Measurements from ENCODE around the gene C3orf22.

C3orf22 gene

DNA sequence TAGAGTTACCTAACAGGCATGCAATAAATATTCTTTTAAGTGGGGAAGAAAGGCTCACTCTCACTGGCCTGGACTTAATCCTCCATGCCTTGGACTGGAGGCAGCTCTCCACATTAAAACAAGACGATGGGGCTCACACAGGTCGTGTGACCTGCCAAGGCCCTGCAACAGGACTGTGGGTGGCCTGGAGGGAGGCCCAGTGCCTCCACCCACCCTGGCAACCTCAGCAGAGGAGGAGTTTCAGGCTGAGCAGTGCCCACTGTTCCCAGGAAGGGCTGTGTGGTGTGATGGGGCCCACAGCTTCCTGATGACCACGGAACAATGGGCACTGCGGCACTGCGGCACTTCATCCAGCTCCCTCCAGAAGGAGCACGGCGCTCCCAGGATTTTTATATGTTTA lies 46.7 kb downstream of the C3orf22 start:
- DNase-seq: peak; percentile 46

DNA sequence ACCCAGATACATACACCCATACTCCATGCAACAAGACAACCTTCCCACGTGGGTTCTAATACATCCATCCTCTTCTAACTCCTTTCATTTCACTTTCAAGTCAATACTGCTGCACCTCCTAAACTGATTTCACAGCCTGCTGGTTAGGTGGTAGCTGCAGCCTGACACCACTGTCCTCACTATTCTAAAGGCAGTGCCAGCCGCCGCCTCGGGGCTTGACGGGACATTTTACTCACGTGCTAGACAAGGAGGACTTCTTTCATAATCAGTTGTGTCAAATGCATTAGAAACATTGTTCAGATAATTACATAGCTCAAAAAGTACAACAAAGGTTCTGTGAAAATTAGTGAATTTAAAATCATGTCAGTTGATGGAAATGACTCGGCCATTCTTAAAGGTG lies 47.4 kb downstream of the C3orf22 start:
- no peak for DNase-seq

DNA sequence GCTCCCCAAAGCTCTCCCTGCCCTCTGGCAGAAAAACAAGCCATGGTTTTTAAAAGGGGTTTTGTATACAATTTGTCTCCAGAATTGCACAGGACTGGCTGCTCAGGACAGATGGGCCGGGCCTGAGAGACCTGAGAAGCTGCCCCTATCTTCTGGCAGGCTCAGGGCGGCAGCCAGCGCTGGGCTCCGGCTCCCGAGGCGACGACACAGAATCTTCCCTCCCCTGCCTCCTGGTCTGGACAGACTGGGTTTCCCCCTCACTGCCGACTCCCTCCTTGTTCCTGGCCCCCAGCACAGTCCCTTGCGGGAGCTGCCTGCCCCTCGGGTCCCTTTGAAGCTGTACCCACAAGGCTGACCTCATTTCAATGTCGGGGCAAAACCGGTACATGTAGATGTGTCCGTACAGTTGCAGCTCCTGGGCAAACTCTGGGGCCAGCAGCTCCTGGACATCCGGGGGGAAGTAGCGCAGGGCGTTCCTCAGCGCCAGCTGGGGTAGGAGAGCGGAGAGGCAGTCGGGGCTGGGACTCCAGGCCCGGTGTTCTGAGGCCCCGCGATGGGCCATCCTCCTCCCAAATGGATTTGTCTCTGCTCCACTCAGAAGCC lies 48.3 kb downstream of the C3orf22 start:
- peak; percentile 24 for DNase-seq

DNA sequence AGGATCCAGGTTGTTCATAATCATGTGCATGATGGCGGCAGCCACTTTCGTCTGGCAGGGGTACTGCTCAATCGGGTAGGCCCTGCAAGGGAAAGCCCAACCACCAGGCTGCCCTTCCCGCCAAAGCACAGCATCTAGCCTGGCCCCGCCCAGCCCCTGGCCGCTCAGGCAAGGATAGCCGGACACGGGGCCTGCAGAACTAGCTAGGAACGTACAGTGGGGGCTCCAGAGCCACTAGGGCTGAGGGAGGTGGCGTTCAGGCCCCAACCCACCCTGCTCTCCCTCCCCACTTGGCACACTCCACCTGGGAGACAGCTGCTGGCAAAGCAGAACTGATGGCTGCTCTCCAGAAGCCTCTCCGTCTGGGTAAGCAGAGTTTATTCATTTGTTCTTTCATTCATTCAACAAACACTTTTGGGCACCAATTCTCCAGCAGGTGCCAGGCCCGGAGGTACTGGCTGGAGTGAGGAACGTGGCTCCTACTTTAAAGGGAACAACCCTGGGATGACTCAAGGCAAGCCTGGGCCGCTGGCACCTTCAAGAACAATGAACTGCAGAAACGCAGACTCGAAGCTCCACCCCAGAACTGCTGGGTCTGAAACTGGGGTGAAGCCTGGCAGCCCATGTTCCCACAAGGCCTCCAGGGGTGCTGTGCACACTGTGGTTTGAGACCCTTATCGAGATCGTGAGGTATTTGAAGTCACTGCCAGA lies 49.0 kb downstream of the C3orf22 start:
- peak; percentile 24 for DNase-seq

DNA sequence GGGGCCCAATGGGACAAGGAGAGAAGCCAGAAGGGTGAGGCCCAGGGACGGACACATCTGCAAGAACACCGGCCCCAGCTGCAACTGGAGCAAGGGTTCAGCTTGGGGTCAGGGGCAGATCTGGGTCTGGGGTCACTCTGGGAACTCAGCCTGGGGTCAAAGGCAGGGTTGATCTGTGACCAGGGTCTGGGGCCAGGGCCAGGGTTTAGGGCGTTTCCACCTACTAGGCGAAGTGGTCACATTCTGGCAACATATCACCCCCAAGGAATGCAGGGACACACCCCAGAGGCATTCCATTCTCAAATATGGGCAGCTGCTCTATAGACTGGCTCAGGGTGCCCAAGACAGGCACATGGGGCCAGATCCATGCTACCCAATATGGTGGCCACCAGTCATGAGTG lies 50.2 kb downstream of the C3orf22 start:
- peak; percentile 24 for DNase-seq

DNA sequence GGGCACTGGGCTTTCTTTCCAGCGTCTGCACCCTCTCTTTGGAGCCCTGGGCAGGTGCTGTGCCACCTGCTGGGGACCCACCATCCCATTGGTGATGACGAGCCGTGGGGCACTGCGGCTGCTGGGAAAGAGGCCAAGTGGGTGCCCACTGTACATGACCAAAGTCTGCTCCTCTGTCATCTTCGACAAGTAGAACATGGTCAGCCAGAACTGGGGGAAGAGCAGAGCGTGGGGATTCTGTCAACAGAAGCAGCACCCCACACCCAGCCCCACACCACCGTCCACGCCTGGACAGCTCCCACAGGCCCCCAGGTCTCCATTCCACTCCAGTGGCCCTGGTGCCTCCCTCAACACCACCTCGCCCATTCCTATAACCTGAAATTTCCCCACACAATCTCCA lies 50.8 kb downstream of the C3orf22 start:
- DNase-seq: no peak

DNA sequence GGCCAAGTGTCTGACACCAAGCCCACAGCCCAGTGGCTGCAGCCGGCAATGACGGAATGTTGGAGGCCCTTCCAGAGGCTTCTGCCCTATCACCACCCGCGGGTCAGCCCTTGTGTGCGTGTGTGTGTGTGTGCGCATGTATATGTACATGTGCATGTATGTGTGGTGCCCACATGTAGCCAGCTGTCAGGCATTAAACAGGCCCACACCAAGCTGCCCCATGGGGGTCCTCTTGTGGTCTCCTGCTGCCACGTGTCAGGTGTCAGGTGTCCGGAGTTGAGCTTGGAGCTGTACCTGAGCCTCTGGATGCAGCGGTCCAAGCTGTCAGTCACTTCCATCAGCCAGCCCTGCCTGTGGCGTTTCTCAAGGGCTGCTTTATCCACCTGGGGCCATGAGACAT lies 55.0 kb downstream of the C3orf22 start:
- DNase-seq: no peak

DNA sequence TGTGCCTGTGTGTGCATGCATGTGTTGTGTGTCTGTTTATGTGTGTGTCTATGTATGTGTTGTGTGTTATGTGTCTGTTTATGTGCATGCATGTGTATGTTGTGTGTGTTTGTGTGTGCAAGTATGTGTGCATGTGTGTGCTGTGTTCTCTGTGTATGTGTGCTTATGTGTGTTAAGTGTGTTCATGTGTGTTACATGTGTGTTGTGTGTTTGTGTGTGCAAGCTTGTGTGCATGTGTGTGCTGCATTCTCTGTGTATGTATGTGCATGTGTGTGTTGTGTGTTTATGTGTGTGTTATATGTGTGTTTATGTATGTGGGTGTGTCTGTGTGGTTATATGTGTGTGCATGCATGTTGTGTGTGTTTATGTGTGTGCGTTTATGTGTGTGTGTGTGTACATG lies 56.1 kb downstream of the C3orf22 start:
- no peak for DNase-seq

DNA sequence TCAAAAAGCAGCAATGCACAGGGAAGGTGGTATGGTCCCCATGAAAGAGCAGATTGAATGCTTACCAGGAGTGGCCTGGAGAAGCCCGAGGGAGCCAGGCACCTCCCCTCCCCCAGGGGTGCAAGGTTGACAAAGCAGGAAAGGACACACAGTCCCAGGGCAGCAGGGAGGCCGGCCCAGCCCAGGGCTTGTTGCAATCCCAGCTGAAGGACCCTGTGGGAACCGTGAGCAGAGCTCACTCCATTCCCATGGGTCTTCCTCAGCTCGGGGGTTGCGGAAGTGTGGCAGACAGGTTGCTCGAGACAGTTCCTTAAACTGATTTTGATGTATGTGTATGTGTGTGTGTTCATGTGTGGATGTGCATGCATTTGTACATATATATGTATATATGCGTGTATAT lies 57.0 kb downstream of the C3orf22 start:
- DNase-seq: no peak

DNA sequence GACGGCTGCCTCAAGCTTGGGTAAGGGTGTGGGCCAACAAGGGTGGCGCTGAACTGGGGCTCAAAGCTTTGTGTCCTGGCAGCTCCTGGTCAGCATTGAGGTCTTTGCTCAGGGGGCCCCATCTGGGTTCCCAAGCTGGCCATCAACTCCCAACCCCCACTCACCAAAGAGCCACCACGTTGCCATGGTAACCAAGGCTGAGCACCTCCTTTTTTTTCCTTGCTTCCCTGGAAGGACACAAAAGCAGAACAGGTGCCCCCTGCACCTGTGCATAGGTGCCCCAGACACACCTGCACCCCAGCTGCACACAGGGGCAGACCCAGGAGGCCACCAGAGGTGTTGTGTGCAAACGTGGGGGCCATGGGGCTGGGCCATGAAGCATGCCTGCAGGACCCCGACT lies 57.7 kb downstream of the C3orf22 start:
- DNase-seq: no peak

DNA sequence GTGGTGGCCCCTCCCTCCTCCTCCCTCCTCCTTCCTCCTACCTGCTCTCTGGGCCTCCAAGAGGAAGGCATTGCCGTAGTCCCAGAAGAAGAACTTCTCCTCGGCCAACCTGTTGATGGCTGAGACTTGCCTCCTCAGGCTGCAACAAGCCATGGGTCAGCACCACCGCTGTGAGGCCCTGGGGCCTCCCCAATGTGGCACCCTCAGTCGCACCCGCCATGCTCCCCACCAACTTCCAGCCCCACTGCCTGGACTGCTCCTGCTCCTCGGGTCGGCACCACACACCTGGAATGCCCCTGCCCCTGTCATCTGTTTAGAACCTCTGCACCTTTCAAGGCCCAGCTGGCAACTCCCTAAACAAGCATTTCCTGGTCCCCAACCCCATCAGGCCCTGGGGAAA lies 58.7 kb downstream of the C3orf22 start:
- no peak for DNase-seq
